HepG2 (cell line): ENCODE measurements around the gene TWNK. TPM values are rescaled to one million over a fixed set of nuclear protein-coding genes. Genes with fewer than 3 reads are reported as not detected.

Experiments used
- BORCS8-MEF2B ChIP-seq: sonication (generic); formaldehyde crosslinking; IDR thresholded peaks from 2 replicates; pipeline ENCODE4 v1.8.0; 2022; ENCODE audit warnings: mild to moderate bottlenecking, missing genetic modification reagents
- HNRNPH1 ChIP-seq: fragments of 200-400 bp; formaldehyde crosslinking; optimal IDR thresholded peaks from 2 replicates; pipeline ENCODE3; 2017; ENCODE audit warnings: mild to moderate bottlenecking, low read depth, low read length
- MXD3 ChIP-seq: IDR thresholded peaks from 2 replicates; pipeline ENCODE4 v1.6.1; 2016; ENCODE audit warnings: mild to moderate bottlenecking, missing biosample characterization, missing genetic modification reagents
- NR2F2 ChIP-seq: IDR thresholded peaks from 2 replicates; pipeline ENCODE4 v1.6.1; 2012; ENCODE audit warnings: low read depth, inconsistent platforms, borderline replicate concordance
- PITX1 ChIP-seq: sonication (generic); formaldehyde crosslinking; IDR thresholded peaks from 2 replicates; pipeline ENCODE4 v1.5.1; 2020; ENCODE audit warnings: mild to moderate bottlenecking, missing genetic modification reagents
- POGK ChIP-seq: sonication (generic); formaldehyde crosslinking; conservative IDR thresholded peaks from 2 replicates; pipeline ENCODE4 v1.8.0; 2022; ENCODE audit warnings: mild to moderate bottlenecking, moderate library complexity, missing genetic modification reagents
- POLR2G ChIP-seq: fragments of 200-400 bp; formaldehyde crosslinking; IDR thresholded peaks from 2 replicates; pipeline ENCODE4 v1.6.1; 2018; ENCODE audit warnings: mild to moderate bottlenecking, low read depth, low read length, moderate library complexity
- TSC22D2 ChIP-seq: sonication (generic); formaldehyde crosslinking; IDR thresholded peaks from 2 replicates; pipeline ENCODE4 v1.5.1; 2020; ENCODE audit warnings: missing genetic modification reagents, mild to moderate bottlenecking, borderline replicate concordance
- ZNF256 ChIP-seq: sonication (generic); formaldehyde crosslinking; conservative IDR thresholded peaks from 2 replicates; pipeline ENCODE4 v1.4.0; 2020; ENCODE audit warnings: missing genetic modification reagents
- ZNF503 ChIP-seq: sonication (generic); formaldehyde crosslinking; IDR thresholded peaks from 2 replicates; pipeline ENCODE4 v1.4.0; 2020; ENCODE audit warnings: missing genetic modification reagents
- ZNF761 ChIP-seq: sonication (generic); formaldehyde crosslinking; conservative IDR thresholded peaks from 2 replicates; pipeline ENCODE4 v1.4.0; 2020; ENCODE audit warnings: mild to moderate bottlenecking, missing genetic modification reagents
- ZNF792 ChIP-seq: IDR thresholded peaks from 2 replicates; pipeline ENCODE4 v1.6.1; 2016
- ZSCAN9 ChIP-seq: IDR thresholded peaks from 2 replicates; pipeline ENCODE4 v1.6.1; 2016; ENCODE audit warnings: borderline replicate concordance
- polyA plus RNA-seq, 8 experiments: library from polyadenylated mRNA; depleted of rRNA in 3 of 8; stranded (reverse) in 7 of 8; unstranded in 1 of 8; fragments of >200 nt; fragmentation: Illumina TruSeq in 4 of 8; extraction: Trizol in 4 of 8; gene quantifications; 2 replicates each; pipeline versions ENCODE4 v1.2.1 to v1.2.3, GENCODE V29; 2011 to 2016; ENCODE audit warnings: low read depth in 4 of 8, missing spikeins in 1 of 8, mixed read lengths in 1 of 8; ENCODE audit not compliant: insufficient read depth in 1 of 8
- total RNA-seq, 5 experiments: library from RNA; depleted of rRNA; stranded (reverse); fragments of >200 nt; fragmentation: Illumina TruSeq; extraction: Trizol; gene quantifications; 2 replicates each; pipeline ENCODE4 v1.2.3, GENCODE V29; 2016; ENCODE audit warnings: low read depth in 1 of 5

The TWNK gene
- total and polyA plus RNA-seq, 2 of the 13 experiments (the other 11 are each of a cell fraction or from before 2014, with no cell fraction given), result 10.7 to 16.5 TPM

- TF ChIP-seq ZNF503 (CRISPR knock-in tag), result no peak
- TF ChIP-seq PITX1 (CRISPR knock-in tag), result no peak
- TF ChIP-seq MXD3, result no peak
- TF ChIP-seq ZNF792 (CRISPR knock-in tag), result no peak
- TF ChIP-seq HNRNPH1, result no peak
- TF ChIP-seq POGK, result no peak
- no peak for TF ChIP-seq ZNF761
- 0 out of 2 replicates have a peak, but pooled peaks have one; percentile 49 for TF ChIP-seq BORCS8-MEF2B (CRISPR knock-in tag)
- TF ChIP-seq NR2F2, result no peak
- TF ChIP-seq POLR2G, result no peak
- no peak for TF ChIP-seq ZNF256 (CRISPR knock-in tag)
- no peak for TF ChIP-seq ZSCAN9 (CRISPR knock-in tag)
- no peak for TF ChIP-seq TSC22D2 (CRISPR knock-in tag)
These were observed 2.6 kb upstream of the TWNK start (continued) for GRCh38 chr10:100984672-100985177.
